Erythroblast (primary cell): ENCODE measurements around the gene TMED5.

ENCODE experiments used
- DNase-seq, 2 experiments: peaks; one replicate each; lab custom pipeline; 2025; lab: John Stamatoyannopoulos, UW
- GATA1 ChIP-seq: IDR thresholded peaks from 2 replicates; pipeline ENCODE4 v1.6.1; 2011; ENCODE audit warnings: low read depth, mild to moderate bottlenecking, control low read depth, low read length, moderate library complexity
- POLR2A ChIP-seq: IDR thresholded peaks from 2 replicates; pipeline ENCODE4 v1.6.1; 2011; ENCODE audit warnings: mild to moderate bottlenecking, low read length

TMED5 gene

DNA sequence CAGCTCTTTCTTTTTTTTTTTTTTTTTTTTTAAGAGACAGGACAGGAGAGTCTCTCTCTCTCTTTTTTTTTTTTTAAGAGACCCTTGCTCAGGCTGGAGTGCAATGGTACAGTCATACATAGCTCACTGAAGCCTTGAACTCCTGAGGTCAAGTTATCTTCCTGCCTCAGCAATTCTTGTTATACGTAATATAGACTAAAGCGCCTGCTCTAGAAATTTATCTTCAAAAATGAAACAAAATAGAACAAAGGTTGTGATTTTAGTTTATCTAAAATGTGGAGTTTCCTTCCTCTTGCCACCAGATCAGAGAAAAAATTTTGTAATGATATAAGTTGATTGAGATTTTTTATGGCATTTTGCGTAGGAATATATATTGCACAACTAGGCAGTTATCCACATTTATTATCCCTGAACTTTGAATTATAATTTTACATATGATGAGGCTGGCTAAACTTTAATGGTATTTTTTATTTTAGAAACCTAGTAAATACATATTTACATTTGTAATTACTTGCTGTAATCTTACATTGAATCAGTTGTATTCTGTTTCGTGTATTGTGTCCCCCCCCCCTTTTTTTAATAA, 56.9 kb downstream of the TMED5 start:
- TF ChIP-seq POLR2A (no peak), GATA1 (no peak)
- no peak for DNase-seq

DNA sequence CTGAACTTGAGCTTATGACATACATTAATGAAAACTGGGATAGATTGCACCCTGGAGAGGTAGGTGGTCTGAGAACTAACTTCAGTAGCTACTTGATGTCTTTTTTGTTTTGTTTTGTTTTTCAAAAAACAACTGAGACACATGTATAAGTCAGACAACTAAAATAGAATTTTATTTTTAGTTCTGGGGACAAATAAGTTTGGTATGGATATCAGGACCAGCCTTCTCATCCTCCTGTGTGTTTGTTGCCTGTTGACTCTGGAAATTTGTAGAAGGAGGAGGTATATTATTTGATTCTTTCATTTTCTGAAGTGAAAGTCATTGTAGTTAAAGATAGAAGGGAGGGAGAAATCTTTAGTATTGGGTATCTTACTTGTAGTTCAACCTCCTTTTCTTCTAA, 59.6 kb downstream of the TMED5 start:
- no peak for TF ChIP-seq POLR2A
- no peak for TF ChIP-seq GATA1
- no peak for DNase-seq

DNA sequence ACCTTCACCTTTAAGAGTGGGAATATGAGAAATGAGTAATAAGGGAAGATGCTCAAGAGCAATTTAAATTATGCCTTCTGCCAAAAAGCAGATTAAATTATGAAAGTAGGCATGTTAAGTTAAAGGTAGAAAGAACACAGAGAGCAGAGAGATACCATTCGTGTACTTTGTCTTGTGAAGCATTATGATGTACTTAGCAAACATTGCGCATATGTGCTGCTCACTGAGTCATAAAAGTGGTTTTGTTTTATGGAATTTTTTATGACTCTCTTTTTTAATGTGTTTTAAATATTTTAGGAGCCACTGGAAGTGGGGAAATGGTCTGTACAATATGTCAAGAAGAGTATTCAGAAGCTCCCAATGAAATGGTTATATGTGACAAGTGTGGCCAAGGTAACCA, 65.8 kb downstream of the TMED5 start:
- DNase-seq = no peak
- TF ChIP-seq POLR2A = no peak
- TF ChIP-seq GATA1 = no peak

DNA sequence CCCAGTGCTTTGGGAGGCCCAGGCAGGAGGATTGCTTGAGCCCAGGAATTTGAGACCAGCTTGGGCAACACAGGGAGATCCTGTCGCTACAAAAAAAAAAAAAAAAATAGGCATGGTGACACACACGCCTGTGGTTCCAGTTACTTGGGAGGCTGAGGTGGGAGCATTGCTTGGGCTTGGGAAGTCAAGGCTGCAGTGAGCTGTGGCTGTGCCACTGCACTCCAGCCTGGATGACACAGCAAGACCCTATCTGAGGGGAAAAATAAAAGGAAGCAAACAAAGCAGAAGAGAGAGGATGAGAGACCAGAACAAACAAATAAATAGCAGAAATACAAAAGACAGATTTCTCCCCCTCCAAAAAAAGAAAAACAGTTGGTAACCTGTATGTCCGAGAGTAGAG, 67.1 kb downstream of the TMED5 start:
- no peak for DNase-seq
- TF ChIP-seq GATA1 (no peak), POLR2A (no peak)

DNA sequence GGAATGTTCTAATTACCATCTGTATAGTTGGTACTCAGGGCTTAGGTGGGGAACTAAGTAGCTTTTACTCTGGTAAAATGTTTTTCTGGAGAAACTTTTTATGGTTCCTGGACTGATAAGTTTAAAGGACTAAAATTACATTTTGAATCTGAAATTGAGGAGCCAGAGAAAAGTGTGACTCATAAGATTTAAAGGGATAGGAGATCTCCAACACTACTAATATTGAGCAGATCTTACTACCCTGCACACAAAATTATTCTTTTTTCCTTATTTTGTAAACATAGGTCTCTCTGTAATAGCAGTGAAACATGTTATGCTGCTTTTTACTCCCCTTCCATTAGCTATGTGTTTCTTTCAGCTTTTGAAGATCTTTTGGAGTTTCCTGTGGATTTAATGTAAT, 68.7 kb downstream of the TMED5 start:
- no peak for TF ChIP-seq POLR2A
- no peak for TF ChIP-seq GATA1
- no peak for DNase-seq

DNA sequence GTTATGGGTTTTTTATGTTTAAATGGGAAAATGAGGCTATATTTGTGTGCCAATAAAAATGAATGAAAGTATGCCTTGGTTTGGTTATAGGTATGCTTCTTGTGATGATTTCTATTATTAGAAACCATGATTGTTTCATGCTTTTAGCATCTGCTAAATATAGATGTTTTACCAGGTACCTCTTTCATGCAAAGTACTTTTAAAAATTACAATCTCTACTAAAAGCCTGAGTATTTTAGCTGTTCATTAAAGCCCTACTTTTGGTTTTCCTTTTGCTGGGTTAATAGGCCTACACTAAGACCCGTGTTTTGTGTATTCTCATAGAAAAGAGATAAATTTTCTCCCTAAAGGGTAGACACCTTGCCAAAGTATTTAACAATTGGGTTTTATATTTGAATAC, 69.1 kb downstream of the TMED5 start:
- no peak for TF ChIP-seq GATA1
- TF ChIP-seq POLR2A = no peak
- DNase-seq = no peak

DNA sequence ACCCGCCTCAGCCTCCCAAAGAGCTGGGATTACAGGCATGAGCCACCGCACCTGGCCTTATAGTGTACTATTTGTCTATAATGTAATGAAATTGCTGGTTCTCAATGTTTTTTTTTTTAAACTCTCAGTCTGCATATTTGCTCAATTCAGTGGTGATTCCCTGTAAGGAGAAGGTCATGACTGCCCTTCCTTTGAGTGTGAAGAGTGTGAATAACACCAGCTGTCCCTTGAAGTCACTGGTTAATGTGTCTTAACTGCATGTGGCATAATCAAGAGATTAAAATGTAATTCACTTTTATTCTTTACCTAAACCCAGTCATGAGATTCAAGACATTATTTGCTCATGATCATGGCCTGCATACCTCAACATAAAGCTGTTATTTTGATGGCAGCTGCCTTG, 70.6 kb downstream of the TMED5 start:
- DNase-seq = no peak
- TF ChIP-seq GATA1 (no peak), POLR2A (no peak)

DNA sequence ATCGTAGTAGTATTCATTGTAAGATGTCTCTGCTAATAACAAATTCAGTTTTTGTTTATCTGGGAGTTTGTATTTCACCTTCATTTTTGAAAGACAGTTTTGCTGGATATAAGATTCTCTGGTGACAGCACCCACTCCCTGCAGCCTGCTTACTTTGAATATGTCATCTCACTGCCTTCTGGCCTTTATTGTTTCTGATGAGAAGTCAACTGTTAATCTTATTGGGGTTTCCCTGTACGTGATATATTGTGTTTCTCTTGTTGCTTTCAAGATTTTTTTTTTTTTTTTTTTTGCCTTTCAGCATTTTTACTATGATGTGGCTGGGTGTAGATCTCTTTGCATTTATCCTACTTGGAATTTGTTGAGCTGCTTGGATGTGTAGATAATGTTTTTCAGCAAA, 71.9 kb downstream of the TMED5 start:
- no peak for TF ChIP-seq POLR2A
- no peak for TF ChIP-seq GATA1
- peak; percentile 9 to 34 for DNase-seq

DNA sequence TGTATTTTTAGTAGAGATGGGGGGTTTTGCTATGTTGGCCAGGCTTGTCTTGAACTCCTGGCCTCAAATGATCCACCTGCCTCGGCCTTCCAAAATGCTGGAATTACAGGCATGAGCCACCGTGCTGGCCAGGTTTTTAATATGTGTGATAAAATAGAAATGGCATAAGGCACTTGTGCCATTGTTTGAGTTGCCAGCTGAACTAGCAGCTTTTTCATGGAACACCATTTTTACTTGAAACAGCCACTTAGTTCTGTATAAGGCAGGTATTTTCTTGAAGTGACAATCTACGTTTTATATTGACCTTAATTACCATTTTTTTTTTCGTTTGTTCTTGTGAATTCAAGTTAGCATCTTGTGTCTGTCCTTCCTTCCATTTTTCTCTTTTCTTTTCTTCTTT, 72.8 kb downstream of the TMED5 start:
- TF ChIP-seq POLR2A (no peak), GATA1 (no peak)
- no peak for DNase-seq

DNA sequence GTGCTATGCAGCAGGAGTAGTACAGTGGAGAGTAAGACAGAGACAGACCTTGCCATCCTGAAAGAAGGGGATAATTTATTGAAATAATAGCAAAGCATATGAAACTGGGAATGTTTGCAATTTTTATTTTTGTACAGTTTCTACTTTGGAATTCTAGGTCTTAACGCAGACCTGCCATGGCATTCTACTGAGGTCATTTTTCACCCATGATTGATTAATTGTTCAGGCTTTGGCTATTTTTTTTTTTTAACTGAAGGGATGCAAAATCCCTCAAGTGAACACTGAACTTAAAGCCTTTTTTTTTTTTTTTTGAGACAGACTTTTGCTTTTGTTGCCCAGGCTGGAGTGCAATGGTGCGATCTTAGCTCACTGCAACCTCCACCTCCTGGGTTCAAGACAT, 74.0 kb downstream of the TMED5 start:
- no peak for DNase-seq
- TF ChIP-seq GATA1 (no peak), POLR2A (no peak)

DNA sequence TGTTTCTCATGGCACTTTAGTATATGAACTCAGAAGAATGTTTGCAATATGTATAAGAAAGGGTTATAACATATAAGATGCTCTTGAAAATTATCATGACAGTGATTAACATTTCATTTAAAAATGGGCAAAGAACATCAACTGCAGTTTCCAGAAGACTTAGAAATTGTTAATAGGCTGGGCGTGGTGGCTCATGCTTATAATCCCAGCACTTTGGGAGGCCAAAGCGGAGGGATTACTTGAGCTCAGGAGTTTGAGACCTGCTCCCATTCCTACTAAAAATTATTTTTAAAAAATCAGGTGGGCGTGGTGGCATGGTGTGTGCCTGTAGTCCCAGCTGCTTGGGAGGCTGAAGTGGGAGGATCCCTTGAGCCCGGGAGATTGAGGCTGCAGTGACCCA, 78.1 kb downstream of the TMED5 start:
- no peak for DNase-seq
- no peak for TF ChIP-seq GATA1
- TF ChIP-seq POLR2A = no peak
